NCI-H1930 (cell line): ENCODE data around the gene SIPA1L3.

Experiments
- DNase-seq, 2 experiments: peaks; one replicate each; lab custom pipeline; 2025; lab: John Stamatoyannopoulos, UW

SIPA1L3 gene

GRCh38 chr19:37995346-37995745 lies 88.3 kb downstream of the SIPA1L3 start:
- DNase-seq = no peak

- DNase-seq = no peak
Observed at GRCh38 chr19:37997911-37998344, 90.9 kb downstream of the SIPA1L3 start.

- DNase-seq = no peak
Observed at GRCh38 chr19:37998801-37999308, 91.8 kb downstream of the SIPA1L3 start.

GRCh38 chr19:37999309-38000213 lies 92.6 kb downstream of the SIPA1L3 start:
- DNase-seq = no peak

GRCh38 chr19:38001158-38001781 lies 94.3 kb downstream of the SIPA1L3 start:
- no peak for DNase-seq

- no peak for DNase-seq
Observed at GRCh38 chr19:38003438-38004185, 96.6 kb downstream of the SIPA1L3 start.

- DNase-seq = no peak
Observed at GRCh38 chr19:38004186-38004520, 97.1 kb downstream of the SIPA1L3 start.

- DNase-seq = no peak
Observed at GRCh38 chr19:38004521-38005223, 97.7 kb downstream of the SIPA1L3 start.

- no peak for DNase-seq
Observed at GRCh38 chr19:38005224-38005614, 98.2 kb downstream of the SIPA1L3 start.

- no peak for DNase-seq
Observed at GRCh38 chr19:38006361-38007045, 99.5 kb downstream of the SIPA1L3 start.

GRCh38 chr19:38009650-38010242 lies 102.7 kb downstream of the SIPA1L3 start:
- DNase-seq = no peak

- DNase-seq = no peak
Observed at GRCh38 chr19:38011426-38011825, 104.4 kb downstream of the SIPA1L3 start.

- no peak for DNase-seq
Observed at GRCh38 chr19:38012290-38012689, 105.3 kb downstream of the SIPA1L3 start.

GRCh38 chr19:38012944-38013343 lies 105.9 kb downstream of the SIPA1L3 start:
- DNase-seq = no peak

- DNase-seq = no peak
Observed at GRCh38 chr19:38013913-38014580, 107.0 kb downstream of the SIPA1L3 start.

GRCh38 chr19:38015216-38015615 lies 108.2 kb downstream of the SIPA1L3 start:
- no peak for DNase-seq

GRCh38 chr19:38015761-38016160 lies 108.8 kb downstream of the SIPA1L3 start:
- DNase-seq = no peak

GRCh38 chr19:38017401-38018151 lies 110.6 kb downstream of the SIPA1L3 start:
- no peak for DNase-seq

- no peak for DNase-seq
Observed at GRCh38 chr19:38018694-38019395, 111.8 kb downstream of the SIPA1L3 start.
